GM12878 (cell line): Measurements from ENCODE around the gene NDUFS6. TPM values are rescaled to one million over a fixed set of nuclear protein-coding genes. Genes with fewer than 3 reads are reported as not detected.

Source experiments
- ATAC-seq: fragments of 200-7000 bp; cut with Tn5 transposase; 3 replicates; pipeline ENCODE4 v1.9.1; 2020; ENCODE audit warnings: mild to moderate bottlenecking, moderate library complexity
- BruUV-seq: library from RNA; stranded (reverse); fragments of 400-500 nt; replicated peaks from 2 replicates; lab custom pipeline; 2021; lab: Mats Ljungman, UMichigan
- CTCF ChIA-PET: fragments of 300-600 bp; sonication (Branson Sonifier 250); formaldehyde crosslinking; extraction: SDS; loops from one replicate; lab custom pipeline; 2021; ENCODE audit warnings: inconsistent platforms; lab: Yijun Ruan, JAX
- POLR2A ChIA-PET: fragments of 350-600 bp; formaldehyde crosslinking; extraction: SDS; loops from one replicate; lab custom pipeline; 2021; ENCODE audit warnings: inconsistent platforms; lab: Charles Lee
- RAD21 ChIA-PET: fragments of 300-600 bp; sonication (Branson Sonifier 250); formaldehyde crosslinking; loops from one replicate; lab custom pipeline; 2023; ENCODE audit warnings: antibody characterized with exemption; ENCODE audit not compliant: unreplicated experiment; lab: Charles Lee
- SMC1A ChIA-PET: fragments of 300-600 bp; sonication (Branson Sonifier 250); formaldehyde crosslinking; loops from one replicate; lab custom pipeline; 2023; ENCODE audit not compliant: unreplicated experiment, uncharacterized antibody; lab: Charles Lee
- DNase-seq: peaks from one replicate; pipeline ENCODE4 v3.0.0-alpha.2; 2011; ENCODE audit warnings: low read depth, low spot score
- FAIRE-seq: peaks from 3 replicates; lab custom pipeline; 2011; peaks lifted over from hg19 to GRCh38; lab: Jason Lieb, UNC
- H2AFZ ChIP-seq: 2 replicates; pipeline ENCODE4 v1.6.0; 2011; ENCODE audit warnings: low read depth, low read length, control low read depth; ENCODE audit not compliant: control insufficient read depth
- H3K27ac ChIP-seq: 2 replicates; pipeline ENCODE4 v1.5.1; 2011; ENCODE audit warnings: control low read depth; ENCODE audit not compliant: control insufficient read depth, insufficient read depth
- H3K27me3 ChIP-seq, 2 experiments: replicated peaks in 1 of 2; 2 replicates each; pipeline versions ENCODE4 v1.6.0 to v1.6.1; 2011; ENCODE audit warnings: low read length in 1 of 2; ENCODE audit not compliant: control insufficient read depth in 2 of 2, insufficient read depth in 2 of 2
- H3K36me3 ChIP-seq, 2 experiments: 2 replicates each; pipeline ENCODE4 v1.5.1; 2011; ENCODE audit warnings: low read length in 1 of 2; ENCODE audit not compliant: control insufficient read depth in 2 of 2, insufficient read depth in 2 of 2
- H3K4me1 ChIP-seq: 2 replicates; pipeline ENCODE4 v1.6.1; 2011; ENCODE audit warnings: mild to moderate bottlenecking, low read length, moderate library complexity, mixed read lengths; ENCODE audit not compliant: control insufficient read depth, insufficient read depth
- H3K4me2 ChIP-seq: 2 replicates; pipeline ENCODE4 v1.6.0; 2011; ENCODE audit warnings: control low read depth; ENCODE audit not compliant: control insufficient read depth, insufficient read depth
- H3K4me3 ChIP-seq: fragments of 200-600 bp; sonication (generic); 2 replicates; pipeline ENCODE4 v1.5.1; 2016
- H3K79me2 ChIP-seq: 2 replicates; pipeline ENCODE4 v1.6.0; 2011; ENCODE audit warnings: low read length; ENCODE audit not compliant: control insufficient read depth, insufficient read depth
- H3K9ac ChIP-seq: 2 replicates; pipeline ENCODE4 v1.8.0; 2011; ENCODE audit warnings: low read length, control low read depth, mixed read lengths; ENCODE audit not compliant: control insufficient read depth, insufficient read depth
- H3K9me3 ChIP-seq: replicated peaks from 3 replicates; pipeline ENCODE4 v1.5.1; 2011; ENCODE audit warnings: mild to moderate bottlenecking, low read length; ENCODE audit not compliant: control insufficient read depth, insufficient read depth
- H4K20me1 ChIP-seq: 2 replicates; pipeline ENCODE4 v1.6.0; 2011; ENCODE audit not compliant: control insufficient read depth, insufficient read depth
- CREB1 ChIP-seq: IDR thresholded peaks from 2 replicates; pipeline ENCODE4 v1.6.1; 2012; ENCODE audit warnings: low read depth, mild to moderate bottlenecking, inconsistent platforms
- EED ChIP-seq: sonication (generic); IDR thresholded peaks from 2 replicates; pipeline ENCODE4 v1.6.1; 2016; ENCODE audit warnings: antibody characterized with exemption, low read depth
- EZH2 ChIP-seq: IDR thresholded peaks from 2 replicates; pipeline ENCODE4 v1.6.1; 2012; ENCODE audit warnings: low read depth, mild to moderate bottlenecking, control low read depth, inconsistent platforms, low read length, borderline replicate concordance; ENCODE audit not compliant: control insufficient read depth
- FOXK2 ChIP-seq: fragments of 450-650 bp; IDR thresholded peaks from 2 replicates; pipeline ENCODE4 v1.6.1; 2017; ENCODE audit warnings: mild to moderate bottlenecking, moderate library complexity
- HCFC1 ChIP-seq: fragments of 150-350 bp; IDR thresholded peaks from 2 replicates; pipeline ENCODE4 v1.6.1; 2014; ENCODE audit warnings: low read length
- HDGF ChIP-seq: fragments of 450-650 bp; IDR thresholded peaks from 2 replicates; pipeline ENCODE4 v1.6.1; 2016; ENCODE audit warnings: antibody characterized with exemption
- KAT2A ChIP-seq: conservative IDR thresholded peaks from 2 replicates; pipeline ENCODE4 v1.6.1; 2011; ENCODE audit warnings: low read depth, low read length; ENCODE audit not compliant: control insufficient read depth
- NR2C1 ChIP-seq: fragments of 450-650 bp; IDR thresholded peaks from 2 replicates; pipeline ENCODE4 v1.6.1; 2017; ENCODE audit warnings: antibody characterized with exemption, mild to moderate bottlenecking, moderate library complexity
- POLR2AphosphoS2 ChIP-seq: IDR thresholded peaks from 2 replicates; pipeline ENCODE4 v1.6.1; 2011; ENCODE audit warnings: low read depth, mild to moderate bottlenecking, low read length, improper control_type of control experiment, moderate library complexity
- RCOR1 ChIP-seq: conservative IDR thresholded peaks from 2 replicates; pipeline ENCODE4 v1.6.1; 2012; ENCODE audit warnings: low read depth, low read length, improper control_type of control experiment
- SREBF1 ChIP-seq: IDR thresholded peaks from 2 replicates; pipeline ENCODE4 v1.6.1; 2012; ENCODE audit warnings: mild to moderate bottlenecking, low read length
- TBL1XR1 ChIP-seq: IDR thresholded peaks from 2 replicates; pipeline ENCODE4 v1.6.1; 2012; ENCODE audit warnings: low read depth, low read length, improper control_type of control experiment
- TCF3 ChIP-seq: IDR thresholded peaks from 2 replicates; pipeline ENCODE4 v1.6.1; 2012; ENCODE audit warnings: low read depth, mild to moderate bottlenecking, low read length, borderline replicate concordance; ENCODE audit not compliant: insufficient read depth
- WRNIP1 ChIP-seq: IDR thresholded peaks from 2 replicates; pipeline ENCODE4 v1.6.1; 2011; ENCODE audit warnings: low read depth, low read length, improper control_type of control experiment, borderline replicate concordance
- YY1 ChIP-seq: IDR thresholded peaks from 2 replicates; pipeline ENCODE4 v1.6.1; 2011; ENCODE audit warnings: low read depth, mild to moderate bottlenecking, low read length
- WGBS: methylation state at CpG from one replicate; pipeline ENCODE4 v1.1.6; 2016; ENCODE audit warnings: low lambda C conversion rate; ENCODE audit not compliant: insufficient replicate concordance, insufficient coverage; ENCODE audit errors: missing lambda C conversion rate; 5-methylcytosine and 5-hydroxymethylcytosine counted together
- in situ Hi-C: fragments of 300-500 bp; cut with MboI; formaldehyde crosslinking; loops from 9 replicates; pipeline ENCODE4 v1.14.3; 2018; ENCODE audit warnings: mixed read lengths
- intact Hi-C: fragments of 100-400 bp; cut with micrococcal nuclease; formaldehyde crosslinking; loops from one replicate; pipeline ENCODE4 v1.14.2; 2022; ENCODE audit not compliant: unreplicated experiment
- polyA plus RNA-seq, 11 experiments: library from polyadenylated mRNA; depleted of rRNA in 4 of 11; unstranded in 6 of 11; stranded (reverse) in 5 of 11; fragments of >200 nt; fragmentation: Nextera tagmentation in 4 of 11; fragmentation: Illumina TruSeq in 1 of 11; extraction: Ambion mirVana in 4 of 11; extraction: Trizol in 1 of 11; gene quantifications; 1 replicate in 1 of 11; 2 replicates in 10 of 11; pipeline versions ENCODE4 v1.2.1 to v1.2.3, GENCODE V29; 2011 to 2016; ENCODE audit warnings: inconsistent platforms in 2 of 11, missing spikeins in 2 of 11, low read depth in 1 of 11
- total RNA-seq, 4 experiments: library from RNA; depleted of rRNA in 3 of 4; stranded (reverse); fragments of >200 nt in 3 of 4; fragmentation: Illumina TruSeq in 1 of 4; extraction: Trizol in 1 of 4; gene quantifications; 2 replicates each; pipeline versions ENCODE4 v1.2.1 to v1.2.3, GENCODE V29; 2013 to 2021
- TF ChIP-seq, protein P1 (sequence below): IDR thresholded peaks from 2 replicates; pipeline ENCODE4 v1.6.1; 2012; ENCODE audit warnings: low read depth, low read length, improper control_type of control experiment
- TF ChIP-seq, protein P2 (sequence below): IDR thresholded peaks from 2 replicates; pipeline ENCODE4 v1.6.1; 2011; ENCODE audit warnings: low read depth, low read length, improper control_type of control experiment, borderline replicate concordance
- TF ChIP-seq, protein P3 (sequence below): fragments of 450-650 bp; IDR thresholded peaks from 2 replicates; pipeline ENCODE4 v1.6.1; 2017; ENCODE audit warnings: antibody characterized with exemption, mild to moderate bottlenecking, moderate library complexity

Gene NDUFS6
- total and polyA plus RNA-seq, 10 of the 15 experiments (the other 5 are each of a cell fraction or from before 2014, with no cell fraction given), result 20.7 to 213 (median 58.3) TPM

DNA sequence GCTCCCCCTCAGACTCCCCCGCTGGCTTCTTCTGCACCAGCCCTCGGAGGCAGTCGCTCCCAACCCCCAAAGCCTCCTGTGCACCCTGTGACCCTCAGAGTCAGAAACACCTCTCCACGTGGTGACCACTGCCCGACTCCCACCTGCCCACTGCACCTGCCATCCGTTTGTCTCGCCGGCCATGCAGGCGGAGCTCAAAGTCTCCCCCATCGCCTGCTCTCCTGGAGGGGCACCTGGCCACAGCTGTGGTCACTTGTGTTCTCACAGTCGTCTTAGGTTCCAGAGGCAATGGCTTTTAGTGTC lies 39.8 kb upstream of the NDUFS6 start:
- no peak overlapping the region for H3K4me2 ChIP-seq
- no peaks in the 10 kb centered on the region for H3K36me3 ChIP-seq
- ChIA-PET SMC1A (interaction anchor here (1.0 kb wide), 1 partner anchor 58 kb away, joined by 4 read pairs; no protein-coding TSS in a partner anchor), CTCF (interaction anchor here (1.2 to 3.0 kb wide), 3 partner anchors 11 to 278 kb away, joined by 3 to 18 read pairs (median 4); partner anchors contain the start of gene NDUFS6)
- H3K27ac ChIP-seq, result no peak overlapping the region
- intact Hi-C loops, result loop anchor here (5.0 kb wide), 1 partner anchor 41 kb away; the partner anchor contains the start of gene NDUFS6
- no peak for TF ChIP-seq POLR2AphosphoS2
- no peak for TF ChIP-seq HCFC1
- TF ChIP-seq SREBF1, result no peak
- TF ChIP-seq TBL1XR1, result no peak
- no peak for TF ChIP-seq EZH2
- no peak for TF ChIP-seq CREB1
- no peak for TF ChIP-seq RCOR1
- no peak for TF ChIP-seq KAT2A
- TF ChIP-seq YY1, result no peak
- no peak for TF ChIP-seq EED
- TF ChIP-seq TCF3, result no peak
- no peak for TF ChIP-seq WRNIP1
- TF ChIP-seq, protein P1, sequence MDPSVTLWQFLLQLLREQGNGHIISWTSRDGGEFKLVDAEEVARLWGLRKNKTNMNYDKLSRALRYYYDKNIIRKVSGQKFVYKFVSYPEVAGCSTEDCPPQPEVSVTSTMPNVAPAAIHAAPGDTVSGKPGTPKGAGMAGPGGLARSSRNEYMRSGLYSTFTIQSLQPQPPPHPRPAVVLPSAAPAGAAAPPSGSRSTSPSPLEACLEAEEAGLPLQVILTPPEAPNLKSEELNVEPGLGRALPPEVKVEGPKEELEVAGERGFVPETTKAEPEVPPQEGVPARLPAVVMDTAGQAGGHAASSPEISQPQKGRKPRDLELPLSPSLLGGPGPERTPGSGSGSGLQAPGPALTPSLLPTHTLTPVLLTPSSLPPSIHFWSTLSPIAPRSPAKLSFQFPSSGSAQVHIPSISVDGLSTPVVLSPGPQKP, result no peak
- TF ChIP-seq, protein P2, sequence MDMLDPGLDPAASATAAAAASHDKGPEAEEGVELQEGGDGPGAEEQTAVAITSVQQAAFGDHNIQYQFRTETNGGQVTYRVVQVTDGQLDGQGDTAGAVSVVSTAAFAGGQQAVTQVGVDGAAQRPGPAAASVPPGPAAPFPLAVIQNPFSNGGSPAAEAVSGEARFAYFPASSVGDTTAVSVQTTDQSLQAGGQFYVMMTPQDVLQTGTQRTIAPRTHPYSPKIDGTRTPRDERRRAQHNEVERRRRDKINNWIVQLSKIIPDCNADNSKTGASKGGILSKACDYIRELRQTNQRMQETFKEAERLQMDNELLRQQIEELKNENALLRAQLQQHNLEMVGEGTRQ, result no peak
- TF ChIP-seq FOXK2, result no peak
- TF ChIP-seq HDGF, result no peak
- TF ChIP-seq, protein P3, sequence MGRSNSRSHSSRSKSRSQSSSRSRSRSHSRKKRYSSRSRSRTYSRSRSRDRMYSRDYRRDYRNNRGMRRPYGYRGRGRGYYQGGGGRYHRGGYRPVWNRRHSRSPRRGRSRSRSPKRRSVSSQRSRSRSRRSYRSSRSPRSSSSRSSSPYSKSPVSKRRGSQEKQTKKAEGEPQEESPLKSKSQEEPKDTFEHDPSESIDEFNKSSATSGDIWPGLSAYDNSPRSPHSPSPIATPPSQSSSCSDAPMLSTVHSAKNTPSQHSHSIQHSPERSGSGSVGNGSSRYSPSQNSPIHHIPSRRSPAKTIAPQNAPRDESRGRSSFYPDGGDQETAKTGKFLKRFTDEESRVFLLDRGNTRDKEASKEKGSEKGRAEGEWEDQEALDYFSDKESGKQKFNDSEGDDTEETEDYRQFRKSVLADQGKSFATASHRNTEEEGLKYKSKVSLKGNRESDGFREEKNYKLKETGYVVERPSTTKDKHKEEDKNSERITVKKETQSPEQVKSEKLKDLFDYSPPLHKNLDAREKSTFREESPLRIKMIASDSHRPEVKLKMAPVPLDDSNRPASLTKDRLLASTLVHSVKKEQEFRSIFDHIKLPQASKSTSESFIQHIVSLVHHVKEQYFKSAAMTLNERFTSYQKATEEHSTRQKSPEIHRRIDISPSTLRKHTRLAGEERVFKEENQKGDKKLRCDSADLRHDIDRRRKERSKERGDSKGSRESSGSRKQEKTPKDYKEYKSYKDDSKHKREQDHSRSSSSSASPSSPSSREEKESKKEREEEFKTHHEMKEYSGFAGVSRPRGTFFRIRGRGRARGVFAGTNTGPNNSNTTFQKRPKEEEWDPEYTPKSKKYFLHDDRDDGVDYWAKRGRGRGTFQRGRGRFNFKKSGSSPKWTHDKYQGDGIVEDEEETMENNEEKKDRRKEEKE, result no peak
- TF ChIP-seq NR2C1, result no peak
- TF ChIP-seq, all 136 proteins: peak for 0
- no TSS peak for BruUV-seq
- H2AFZ ChIP-seq, result no peak overlapping the region
- no peaks in the 10 kb centered on the region; the same call in 1 of the 3 replicates for H3K9me3 ChIP-seq
- H3K79me2 ChIP-seq, result no peaks in the 10 kb centered on the region
- ChIA-PET RAD21 (no interaction called here), POLR2A (interaction anchor here (0.6 kb wide), 1 partner anchor 280 kb away, joined by 3 read pairs; no protein-coding TSS in a partner anchor)
- H3K4me1 ChIP-seq, result no peaks in the 10 kb centered on the region
- H3K27me3 ChIP-seq, result peaks cover 0 to 3% of the 10 kb centered on the region in 2 experiments; a peak in 2 of 4 replicates
- WGBS, result 35% methylated on average over 11 of the region's 11 CpGs
- FAIRE-seq, result no peak
- H4K20me1 ChIP-seq, result no peaks in the 10 kb centered on the region
- ATAC-seq, result no peak
- in situ Hi-C loops, result no loop called here
- no peak overlapping the region for H3K9ac ChIP-seq
- no peak for DNase-seq
- no peak overlapping the region for H3K4me3 ChIP-seq
